Measurements from ENCODE around the gene LRMDA. TPM values are rescaled to one million over a fixed set of nuclear protein-coding genes. Genes with fewer than 3 reads are reported as not detected.

LRMDA gene
- total RNA-seq, 1 experiment from 2014 or later: 8.0 TPM

- DNase-seq (ENCODE audit: low read depth): peak; percentile 97
Observed at GRCh38 chr10:75401569-75402485, 29.6 kb upstream of the LRMDA start, which contains the start of gene ZNF503. TSS of gene ZNF503 (minus strand) at chr10:75401764. CDS start at chr10:75401419, 345 bp downstream.

- peak; percentile 82 for DNase-seq (ENCODE audit: low read depth)
Observed at GRCh38 chr10:75402486-75403143, 28.8 kb upstream of the LRMDA start.

GRCh38 chr10:75403144-75403938 lies 28.1 kb upstream of the LRMDA start:
- peak; percentile 67 for DNase-seq (ENCODE audit: low read depth)

DNA sequence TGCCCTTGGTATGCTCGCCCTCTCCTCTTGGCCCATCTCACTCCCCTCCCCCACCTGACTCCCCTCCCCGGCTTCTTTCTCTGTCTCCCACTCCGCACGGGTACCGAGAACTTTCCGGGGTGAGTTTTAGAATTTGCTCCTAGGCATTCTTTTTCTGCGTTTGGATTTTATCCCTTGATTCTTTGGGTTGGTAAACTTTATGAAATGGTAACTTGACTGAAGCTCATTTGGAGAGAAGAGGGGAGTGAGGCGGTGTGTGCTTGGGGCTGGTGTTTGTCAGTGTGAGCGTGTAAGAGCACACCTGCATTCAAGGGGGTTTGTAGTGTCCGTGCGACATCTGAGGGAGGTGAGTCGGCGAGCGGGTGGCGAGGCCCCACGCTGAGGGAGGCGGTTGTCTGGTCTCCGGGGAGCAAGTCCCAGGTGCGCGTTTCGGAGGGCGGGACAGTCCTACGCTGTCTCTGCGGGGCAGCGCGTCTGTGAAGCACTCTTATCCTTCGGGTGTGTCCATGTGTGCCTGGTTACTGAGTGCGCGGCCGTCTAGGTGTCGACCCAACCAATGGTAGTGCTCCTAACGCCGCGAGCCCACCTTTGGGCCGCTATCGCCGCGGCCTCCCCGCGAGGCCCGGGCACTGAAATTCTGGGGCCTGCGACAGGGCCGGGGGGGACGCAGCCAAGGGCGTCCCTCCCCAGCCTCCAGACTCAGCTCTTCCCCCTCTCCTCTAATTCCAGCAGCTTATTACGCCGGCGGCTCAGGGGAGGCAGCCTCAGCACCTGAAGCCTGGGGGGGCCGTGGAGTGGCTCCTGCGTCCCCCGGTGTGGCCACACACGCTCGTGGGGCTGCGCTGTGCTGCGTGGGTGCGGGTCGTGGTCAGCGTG lies 27.2 kb upstream of the LRMDA start:
- peak; percentile 55 for DNase-seq (ENCODE audit: low read depth)

DNA sequence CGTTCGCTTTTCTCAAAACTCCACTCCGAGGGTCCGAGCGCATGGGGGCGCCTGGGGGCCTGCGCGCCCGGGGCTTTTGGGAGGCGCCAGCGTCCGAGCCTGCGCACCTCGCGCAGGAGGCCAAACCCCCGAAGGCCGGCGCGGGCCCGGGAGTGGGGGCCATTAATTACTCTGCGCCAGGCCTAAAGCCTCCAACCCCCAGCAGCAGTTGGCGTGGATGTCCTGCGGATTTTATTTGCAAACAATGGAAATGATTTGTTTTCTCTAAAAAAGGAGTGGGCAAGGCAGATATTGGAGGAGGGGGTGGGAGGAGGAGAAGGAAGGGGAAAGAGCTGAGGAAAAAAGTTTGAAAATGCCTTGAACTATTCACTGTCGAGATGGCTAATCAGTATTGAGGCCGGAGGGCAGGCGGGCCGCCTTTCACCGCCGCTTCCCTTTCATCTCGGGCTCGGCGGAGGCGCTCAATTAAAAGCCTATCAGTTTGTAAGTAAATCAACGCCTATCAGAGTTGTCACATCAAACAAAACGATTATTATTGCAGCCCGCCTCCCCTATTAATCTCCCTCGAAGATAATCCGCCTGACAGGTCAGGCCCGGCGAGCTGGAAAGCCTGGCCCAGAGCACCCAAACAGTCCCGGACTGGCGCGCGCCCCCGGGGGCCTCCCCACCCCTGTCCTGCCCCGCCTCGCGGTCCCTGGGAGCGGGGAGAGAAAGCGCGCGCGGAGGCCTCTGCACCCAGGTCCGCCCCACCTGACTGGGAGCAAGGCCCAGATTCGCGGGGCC lies 26.4 kb upstream of the LRMDA start:
- no peak for DNase-seq (ENCODE audit: low read depth)

- no peak for DNase-seq (ENCODE audit: low read depth)
Observed at GRCh38 chr10:75405598-75406461, 25.6 kb upstream of the LRMDA start.

DNA sequence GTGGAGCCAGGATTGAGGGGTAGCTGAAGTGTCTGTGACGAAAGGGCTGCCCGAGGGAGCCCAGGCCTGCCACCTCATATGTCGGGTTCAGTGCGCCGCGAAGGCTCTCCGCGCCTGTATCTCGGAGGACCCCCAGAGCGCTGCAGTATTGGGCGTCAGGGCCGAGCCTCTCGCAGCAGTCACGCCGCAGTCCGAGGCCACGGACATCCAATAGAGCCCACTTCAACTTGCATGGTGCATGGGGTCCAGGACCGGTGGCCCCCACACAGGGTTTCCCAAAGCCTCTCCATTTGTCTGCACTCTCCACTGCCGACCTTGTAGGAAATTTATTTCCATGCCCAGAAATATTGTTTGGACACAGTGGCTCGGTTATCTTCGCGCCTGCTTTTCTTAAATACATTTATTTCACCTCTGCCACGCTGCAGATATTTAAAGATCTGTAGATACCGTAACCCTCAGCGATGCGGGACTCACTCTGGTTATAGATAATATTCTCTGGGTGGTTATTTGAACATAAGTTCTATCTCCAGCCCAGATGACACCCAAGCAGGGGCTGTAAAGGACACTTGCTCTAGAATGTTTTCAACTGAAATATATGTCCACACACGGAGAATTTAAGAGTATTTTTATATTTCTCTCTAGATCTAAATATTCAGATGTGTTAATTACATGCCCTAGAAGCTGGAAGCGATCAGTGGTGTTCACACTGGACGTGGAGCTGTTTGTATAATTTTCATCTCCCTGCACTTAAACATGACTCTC lies 24.8 kb upstream of the LRMDA start:
- no peak for DNase-seq (ENCODE audit: low read depth)

GRCh38 chr10:75407224-75407712 lies 24.2 kb upstream of the LRMDA start:
- DNase-seq (ENCODE audit: low read depth): no peak

DNA sequence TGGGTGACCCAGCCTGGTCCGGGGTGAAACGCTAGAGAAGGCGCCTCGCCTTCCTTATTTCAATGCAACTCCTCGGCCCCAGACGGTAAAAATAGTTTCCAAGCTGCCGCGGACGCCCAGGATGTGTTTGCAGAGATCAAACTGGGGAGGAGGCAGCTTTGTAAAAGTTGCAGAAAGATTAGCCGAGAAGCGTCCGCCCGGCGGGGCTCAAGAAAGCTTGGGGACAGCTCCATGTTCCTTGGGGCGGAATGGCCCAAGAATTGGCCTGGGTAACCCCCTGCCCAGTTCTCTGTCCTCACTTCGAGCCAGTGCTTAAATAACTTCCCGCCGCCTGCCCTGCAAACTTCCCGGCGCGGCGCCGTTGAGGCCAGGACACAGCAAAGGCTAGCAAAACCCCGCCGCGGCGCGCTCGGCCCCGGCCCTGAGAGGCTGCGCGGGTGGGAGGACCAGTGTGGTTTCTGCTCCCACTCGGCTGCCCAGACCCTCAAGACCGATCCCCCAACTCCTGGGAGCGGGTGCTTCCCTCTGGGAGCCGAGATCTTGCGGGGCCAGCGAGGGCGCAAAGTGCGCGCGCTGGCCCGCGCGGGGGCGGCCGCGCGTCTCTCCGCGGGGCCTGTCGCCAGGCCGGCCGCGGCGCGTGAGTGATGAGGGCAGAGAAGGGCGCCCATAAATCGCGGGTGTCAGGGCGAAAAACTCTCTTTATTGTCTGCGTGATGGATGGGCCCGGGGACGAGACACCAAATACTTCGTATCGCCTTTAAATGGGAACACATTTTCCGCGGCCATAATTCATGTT lies 23.5 kb upstream of the LRMDA start:
- DNase-seq (ENCODE audit: low read depth): no peak

DNA sequence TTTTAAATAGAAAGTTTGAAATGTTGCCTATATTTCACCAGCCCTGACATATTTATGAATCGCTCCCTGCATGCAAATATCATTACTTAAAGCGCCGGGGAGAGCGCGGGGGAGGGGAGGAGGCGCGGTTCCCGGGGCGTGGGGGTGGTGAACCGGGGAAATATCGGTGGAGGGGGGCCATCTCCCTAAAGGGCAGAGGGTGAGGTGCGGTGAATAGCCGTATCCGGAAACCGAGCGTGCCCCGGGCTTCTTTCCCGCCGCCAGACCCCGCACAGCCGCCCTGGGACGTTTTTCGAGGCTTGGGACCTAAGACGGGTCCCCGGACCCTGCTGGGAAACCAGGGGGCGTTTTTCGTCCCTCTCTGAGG lies 22.9 kb upstream of the LRMDA start:
- no peak for DNase-seq (ENCODE audit: low read depth)

DNA sequence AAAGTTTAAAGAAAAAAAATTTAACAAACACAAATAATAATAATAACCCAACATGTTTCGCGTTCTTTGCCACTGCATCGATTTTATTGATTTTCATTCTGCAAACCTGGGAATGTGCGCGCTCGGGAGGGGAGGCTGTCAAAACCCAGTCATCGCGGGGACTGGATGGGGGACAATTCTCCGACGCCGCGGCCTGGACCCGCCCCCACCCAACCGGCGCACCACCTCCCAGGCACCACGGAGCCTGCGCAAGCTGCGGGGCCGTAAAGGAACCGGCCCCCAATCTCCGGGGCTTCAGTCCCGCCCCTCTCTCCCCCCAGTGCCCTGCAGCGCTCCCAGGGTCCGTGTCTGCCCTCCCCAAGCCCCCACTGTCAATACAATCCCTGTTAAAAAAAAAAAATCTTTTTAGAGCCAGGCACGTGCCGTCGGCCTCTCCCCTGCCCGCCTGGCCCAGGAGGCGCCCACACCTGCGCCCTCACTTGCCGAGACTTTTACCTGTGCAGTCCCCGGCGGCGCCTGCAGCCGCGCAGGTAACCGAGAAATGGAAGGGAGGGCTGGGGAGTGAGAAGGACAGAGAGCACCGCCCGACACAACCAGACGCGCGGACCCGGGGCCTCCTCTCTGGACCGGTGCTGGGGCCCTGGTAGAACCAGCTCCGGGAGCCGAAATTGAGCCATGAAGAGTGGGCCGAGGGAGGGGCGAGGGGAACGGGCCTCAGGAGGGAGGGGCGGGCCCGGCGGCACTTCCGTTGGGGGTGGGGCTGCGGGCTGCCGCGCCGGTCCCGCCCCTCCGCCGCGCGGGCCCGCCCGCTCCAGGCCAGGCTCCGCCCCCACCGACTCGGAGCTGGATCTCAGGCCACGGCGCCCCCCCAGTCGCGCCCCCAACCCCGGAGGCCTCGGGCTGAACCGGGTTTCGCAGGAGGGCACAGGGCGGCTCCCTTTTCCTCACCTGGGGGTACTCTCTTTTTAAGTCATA lies 22.2 kb upstream of the LRMDA start:
- peak; percentile 48 for DNase-seq (ENCODE audit: low read depth)

GRCh38 chr10:75410132-75411005 lies 21.1 kb upstream of the LRMDA start:
- DNase-seq (ENCODE audit: low read depth): no peak

- DNase-seq (ENCODE audit: low read depth): no peak
Observed at GRCh38 chr10:75414527-75414926, 16.9 kb upstream of the LRMDA start.

- DNase-seq (ENCODE audit: low read depth): peak; percentile 79
Observed at GRCh38 chr10:75417522-75417927, 13.9 kb upstream of the LRMDA start.

- DNase-seq (ENCODE audit: low read depth): peak; percentile 33
Observed at GRCh38 chr10:75418293-75418692, 13.1 kb upstream of the LRMDA start.

Data from M059J (cell line).